OCI-LY1 (cell line): Measurements from ENCODE around the gene INPP5A.

Source experiments
- EZH2 ChIP-seq: fragments of 200-600 bp; sonication (generic), shearing (Covaris generic); IDR thresholded peaks from 2 replicates; pipeline ENCODE4 v1.8.0; 2017; ENCODE audit warnings: borderline replicate concordance, mixed run types, mild to moderate bottlenecking, antibody characterized with exemption, low read length, moderate library complexity, mixed read lengths
- TF ChIP-seq, protein P1 (sequence below): fragments of 200-600 bp; sonication (generic), shearing (Covaris generic); IDR thresholded peaks from 2 replicates; pipeline ENCODE4 v1.5.1; 2017; ENCODE audit warnings: mild to moderate bottlenecking, antibody characterized with exemption, low read length, moderate library complexity, mixed read lengths

DNA sequence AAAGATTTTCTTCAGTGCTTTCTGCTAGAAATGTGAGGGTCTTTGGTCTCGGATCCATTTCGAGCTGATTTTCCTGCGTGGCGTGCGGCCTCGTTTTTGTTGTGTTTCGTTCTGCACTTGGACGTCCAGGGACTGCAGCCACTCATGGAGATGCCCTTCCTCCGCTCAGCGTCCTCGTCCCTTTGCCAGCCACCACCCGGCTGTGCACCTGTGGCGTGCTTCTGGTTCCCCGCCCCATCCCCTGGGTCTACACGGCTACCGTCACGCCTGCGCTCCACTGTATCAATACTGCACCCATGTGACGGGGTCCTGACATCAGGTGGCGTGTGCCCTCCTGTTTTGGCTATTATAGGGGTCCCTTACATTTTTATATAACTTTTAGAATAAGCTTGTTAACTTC is 291.1 kb downstream of the INPP5A start:
- TF ChIP-seq, protein P1, sequence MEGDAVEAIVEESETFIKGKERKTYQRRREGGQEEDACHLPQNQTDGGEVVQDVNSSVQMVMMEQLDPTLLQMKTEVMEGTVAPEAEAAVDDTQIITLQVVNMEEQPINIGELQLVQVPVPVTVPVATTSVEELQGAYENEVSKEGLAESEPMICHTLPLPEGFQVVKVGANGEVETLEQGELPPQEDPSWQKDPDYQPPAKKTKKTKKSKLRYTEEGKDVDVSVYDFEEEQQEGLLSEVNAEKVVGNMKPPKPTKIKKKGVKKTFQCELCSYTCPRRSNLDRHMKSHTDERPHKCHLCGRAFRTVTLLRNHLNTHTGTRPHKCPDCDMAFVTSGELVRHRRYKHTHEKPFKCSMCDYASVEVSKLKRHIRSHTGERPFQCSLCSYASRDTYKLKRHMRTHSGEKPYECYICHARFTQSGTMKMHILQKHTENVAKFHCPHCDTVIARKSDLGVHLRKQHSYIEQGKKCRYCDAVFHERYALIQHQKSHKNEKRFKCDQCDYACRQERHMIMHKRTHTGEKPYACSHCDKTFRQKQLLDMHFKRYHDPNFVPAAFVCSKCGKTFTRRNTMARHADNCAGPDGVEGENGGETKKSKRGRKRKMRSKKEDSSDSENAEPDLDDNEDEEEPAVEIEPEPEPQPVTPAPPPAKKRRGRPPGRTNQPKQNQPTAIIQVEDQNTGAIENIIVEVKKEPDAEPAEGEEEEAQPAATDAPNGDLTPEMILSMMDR = no peak
- no peak for TF ChIP-seq EZH2
